ENCODE data around the gene DNHD1.

DNA sequence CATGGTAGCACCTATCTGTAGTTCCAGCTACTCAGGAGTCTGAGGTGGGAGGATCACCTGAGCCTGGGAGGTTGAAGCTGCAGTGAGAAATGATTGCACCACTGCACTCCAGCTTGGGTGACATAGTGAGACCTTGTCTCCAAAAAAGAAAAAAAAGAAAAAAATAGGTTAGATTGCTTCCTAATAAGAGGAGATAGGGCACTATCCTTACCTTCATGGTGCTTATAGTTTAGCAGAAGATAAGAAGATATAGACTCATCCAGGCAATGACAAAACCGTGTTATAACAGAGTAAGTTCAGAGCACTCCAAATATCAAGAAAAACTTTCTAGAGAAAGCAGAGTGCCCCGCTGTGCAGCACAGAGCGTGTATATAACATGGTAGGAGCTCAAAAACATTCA, 64.2 kb downstream of the DNHD1 start:
- TF ChIP-seq, protein P1, sequence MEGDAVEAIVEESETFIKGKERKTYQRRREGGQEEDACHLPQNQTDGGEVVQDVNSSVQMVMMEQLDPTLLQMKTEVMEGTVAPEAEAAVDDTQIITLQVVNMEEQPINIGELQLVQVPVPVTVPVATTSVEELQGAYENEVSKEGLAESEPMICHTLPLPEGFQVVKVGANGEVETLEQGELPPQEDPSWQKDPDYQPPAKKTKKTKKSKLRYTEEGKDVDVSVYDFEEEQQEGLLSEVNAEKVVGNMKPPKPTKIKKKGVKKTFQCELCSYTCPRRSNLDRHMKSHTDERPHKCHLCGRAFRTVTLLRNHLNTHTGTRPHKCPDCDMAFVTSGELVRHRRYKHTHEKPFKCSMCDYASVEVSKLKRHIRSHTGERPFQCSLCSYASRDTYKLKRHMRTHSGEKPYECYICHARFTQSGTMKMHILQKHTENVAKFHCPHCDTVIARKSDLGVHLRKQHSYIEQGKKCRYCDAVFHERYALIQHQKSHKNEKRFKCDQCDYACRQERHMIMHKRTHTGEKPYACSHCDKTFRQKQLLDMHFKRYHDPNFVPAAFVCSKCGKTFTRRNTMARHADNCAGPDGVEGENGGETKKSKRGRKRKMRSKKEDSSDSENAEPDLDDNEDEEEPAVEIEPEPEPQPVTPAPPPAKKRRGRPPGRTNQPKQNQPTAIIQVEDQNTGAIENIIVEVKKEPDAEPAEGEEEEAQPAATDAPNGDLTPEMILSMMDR (conservative IDR thresholded peaks at IDR 0.05; ENCODE audit: low read length), result no peak
- no peak for TF ChIP-seq EZH2phosphoT487 (IDR thresholded peaks at IDR 0.05; ENCODE audit: borderline replicate concordance)

Measured in Loucy (cell line).